ENCODE measurements around the gene KRTAP9-7. TPM values are rescaled to one million over a fixed set of nuclear protein-coding genes. Genes with fewer than 3 reads are reported as not detected.
"Not testable (repeated sequence)": the region's sequence is repeated elsewhere in the genome, so short reads cannot be mapped to it uniquely, and the experiment has no call there.

KRTAP9-7 gene
- polyA plus RNA-seq, 2 donors = not detected

DNA sequence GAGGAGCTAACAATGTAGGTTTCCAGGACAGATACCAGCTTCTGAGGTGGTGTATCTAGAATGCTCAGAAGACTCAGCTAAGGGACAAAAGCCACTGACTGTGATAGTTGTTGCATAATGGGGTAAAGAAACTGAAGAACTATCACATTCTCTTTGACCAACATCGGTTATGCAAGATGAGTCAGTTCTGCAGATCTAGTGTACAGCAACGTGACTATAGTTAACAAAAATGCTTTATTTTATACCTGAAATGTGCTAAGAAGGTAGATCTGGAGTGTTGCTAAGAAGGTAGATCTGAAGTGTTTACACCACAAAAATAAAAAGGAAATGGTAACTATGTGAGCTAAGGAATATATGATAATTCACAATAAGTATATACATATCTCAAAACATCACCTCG is 7.8 kb upstream of the KRTAP9-7 start:
- Histone ChIP-seq H3K4me1 (ENCODE audit: control insufficient read depth in 2 of 2, insufficient read depth in 2 of 2, low read length in 1 of 2) (no peaks in the 10 kb centered on the region), H3K9me3 (ENCODE audit: control insufficient read depth in 2 of 2, insufficient read depth in 1 of 2, low read depth in 1 of 2, low read length in 1 of 2) (no peaks in the 10 kb centered on the region), H3K27ac (ENCODE audit: low read depth in 2 of 2, low read length in 1 of 2) (no peak overlapping the region), H3K36me3 (ENCODE audit: control insufficient read depth in 2 of 2, insufficient read depth in 2 of 2, low read length in 1 of 2) (no peaks in the 10 kb centered on the region), H3K27me3 (ENCODE audit: control insufficient read depth in 1 of 2, insufficient read depth in 2 of 2, low read length in 2 of 2) (no peaks in the 10 kb centered on the region), H3K4me3 (ENCODE audit: low read depth in 1 of 2, low read length in 2 of 2) (no peak overlapping the region)
- WGBS, 2 donors = 85% methylated on average over 3 of the region's 3 CpGs; no CpG with 5 or more reads in 1 of the 2 donors

DNA sequence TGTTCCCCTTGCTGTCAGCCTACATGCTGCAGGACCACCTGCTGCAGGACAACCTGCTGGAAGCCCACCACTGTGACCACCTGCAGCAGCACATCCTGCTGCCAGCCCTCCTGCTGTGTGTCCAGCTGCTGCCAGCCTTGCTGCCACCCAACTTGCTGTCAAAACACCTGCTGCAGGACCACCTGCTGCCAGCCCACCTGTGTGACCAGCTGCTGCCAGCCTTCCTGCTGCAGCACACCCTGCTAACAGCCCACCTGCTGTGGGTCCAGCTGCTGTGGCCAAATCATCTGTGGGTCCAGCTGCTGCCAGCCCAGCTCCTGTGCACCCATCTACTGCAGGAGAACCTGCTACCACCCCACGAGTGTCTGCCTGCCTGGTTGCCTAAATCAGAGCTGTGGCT is 4.2 kb upstream of the KRTAP9-7 start:
- WGBS, 2 donors = 57% methylated on average over 1 of the region's 1 CpG; no CpG with 5 or more reads in 1 of the 2 donors

DNA sequence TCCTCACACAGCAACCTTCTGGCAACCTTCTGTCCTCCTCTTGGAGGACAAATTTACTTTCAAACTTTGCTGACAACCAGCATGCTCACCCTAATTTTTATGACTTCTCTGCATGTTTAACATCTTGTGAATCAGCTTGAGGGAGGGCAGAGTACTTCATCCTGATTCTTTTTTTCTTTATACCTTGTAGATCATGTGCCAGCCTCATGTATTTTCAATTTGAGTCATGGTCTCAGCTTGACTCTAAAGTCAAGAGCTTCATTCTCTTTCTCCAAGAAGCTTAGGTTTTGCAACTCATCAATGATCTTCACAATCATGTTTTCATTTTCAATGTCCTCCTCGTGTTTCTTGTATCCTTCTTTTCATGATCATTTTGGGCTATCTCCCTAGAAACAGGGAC is 3.6 kb upstream of the KRTAP9-7 start:
- Histone ChIP-seq H3K36me3 (ENCODE audit: control insufficient read depth in 2 of 2, insufficient read depth in 2 of 2, low read length in 1 of 2) (no peaks in the 10 kb centered on the region), H3K9me3 (ENCODE audit: control insufficient read depth in 2 of 2, insufficient read depth in 1 of 2, low read depth in 1 of 2, low read length in 1 of 2) (no peaks in the 10 kb centered on the region), H3K4me3 (ENCODE audit: low read depth in 1 of 2, low read length in 2 of 2) (no peak overlapping the region), H3K4me1 (ENCODE audit: control insufficient read depth in 2 of 2, insufficient read depth in 2 of 2, low read length in 1 of 2) (no peaks in the 10 kb centered on the region), H3K27me3 (ENCODE audit: control insufficient read depth in 1 of 2, insufficient read depth in 2 of 2, low read length in 2 of 2) (no peaks in the 10 kb centered on the region), H3K27ac (ENCODE audit: low read depth in 2 of 2, low read length in 1 of 2) (no peak overlapping the region)
- 61% methylated on average over 1 of the region's 1 CpG; no CpG with 5 or more reads in 1 of the 2 donors for WGBS, 2 donors

More for the DNA sequence above, 4.2 kb upstream of the KRTAP9-7 start:
- not testable (repeated sequence) for H3K27ac ChIP-seq (ENCODE audit: low read depth in 2 of 2, low read length in 1 of 2); H3K27me3 ChIP-seq (ENCODE audit: control insufficient read depth in 1 of 2, insufficient read depth in 2 of 2, low read length in 2 of 2); H3K4me1 ChIP-seq (ENCODE audit: control insufficient read depth in 2 of 2, insufficient read depth in 2 of 2, low read length in 1 of 2); H3K4me3 ChIP-seq (ENCODE audit: low read depth in 1 of 2, low read length in 2 of 2); H3K36me3 ChIP-seq (ENCODE audit: control insufficient read depth in 2 of 2, insufficient read depth in 2 of 2, low read length in 1 of 2); H3K9me3 ChIP-seq (ENCODE audit: control insufficient read depth in 2 of 2, insufficient read depth in 1 of 2, low read depth in 1 of 2, low read length in 1 of 2)

DNA sequence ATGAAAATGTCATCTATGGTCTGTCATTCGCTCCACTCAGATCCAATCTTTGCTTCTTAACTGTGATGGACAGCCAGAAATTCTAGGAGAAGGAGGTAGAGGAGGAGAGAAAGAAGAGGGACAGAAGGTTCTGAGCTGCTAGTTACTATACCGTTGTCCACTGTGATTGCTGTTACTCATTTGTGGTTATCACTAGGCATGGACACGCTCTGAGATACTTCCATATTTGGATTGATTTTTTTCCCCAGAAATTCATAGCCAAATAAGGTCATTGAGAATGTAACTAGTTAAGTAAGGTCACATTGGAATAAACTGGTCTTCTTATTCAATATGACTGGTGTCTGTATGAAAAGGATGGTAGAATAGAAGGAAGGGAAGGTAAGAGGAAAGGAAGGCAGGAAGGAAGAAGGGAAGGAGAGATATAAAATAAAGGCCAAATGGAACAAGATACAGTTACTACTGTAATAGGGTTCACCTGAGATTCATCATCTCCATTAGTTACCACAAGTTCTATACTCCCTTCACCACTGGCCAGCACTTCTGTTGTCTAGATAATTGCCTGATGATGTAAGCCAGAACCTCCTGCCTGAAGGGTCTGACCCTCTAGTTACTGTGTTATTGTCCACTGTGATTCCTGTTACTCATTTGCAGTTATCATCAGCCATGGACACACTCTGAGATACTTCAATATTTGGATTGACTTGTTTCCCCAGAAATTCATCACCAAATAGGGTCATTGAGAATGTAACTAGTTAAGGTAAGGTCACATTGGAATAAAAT is 2.9 kb downstream of the KRTAP9-7 start:
- Histone ChIP-seq H3K27me3 (ENCODE audit: control insufficient read depth in 1 of 2, insufficient read depth in 2 of 2, low read length in 2 of 2) (no peaks in the 10 kb centered on the region), H3K27ac (ENCODE audit: low read depth in 2 of 2, low read length in 1 of 2) (no peak overlapping the region), H3K4me3 (ENCODE audit: low read depth in 1 of 2, low read length in 2 of 2) (no peak overlapping the region), H3K36me3 (ENCODE audit: control insufficient read depth in 2 of 2, insufficient read depth in 2 of 2, low read length in 1 of 2) (no peaks in the 10 kb centered on the region), H3K9me3 (ENCODE audit: control insufficient read depth in 2 of 2, insufficient read depth in 1 of 2, low read depth in 1 of 2, low read length in 1 of 2) (peaks cover 0 to 2% of the 10 kb centered on the region in 2 donors), H3K4me1 (ENCODE audit: control insufficient read depth in 2 of 2, insufficient read depth in 2 of 2, low read length in 1 of 2) (no peaks in the 10 kb centered on the region)
- 79 to 87% methylated on average over 3 of the region's 3 CpGs for WGBS, 2 donors

DNA sequence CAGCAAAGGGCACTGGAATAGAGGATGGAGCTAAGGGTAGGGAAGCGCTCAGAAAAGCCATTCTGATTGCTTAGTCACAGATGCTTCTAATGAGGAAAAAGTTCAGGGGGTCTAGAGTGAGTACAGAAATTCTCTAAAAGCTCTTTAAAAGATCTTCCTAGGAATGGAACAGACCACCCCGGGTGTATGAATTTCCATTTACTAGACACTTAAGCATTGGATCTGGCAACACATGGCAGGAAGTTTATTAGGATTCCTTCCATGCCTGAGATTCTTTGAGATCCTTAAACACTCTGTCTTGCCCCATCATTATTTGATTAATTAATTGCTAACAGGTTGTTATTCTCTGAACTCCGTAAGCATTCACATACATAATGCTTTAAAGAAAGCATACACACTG is 8.5 kb downstream of the KRTAP9-7 start:
- peaks cover 0 to 2% of the 10 kb centered on the region in 2 donors for H3K9me3 ChIP-seq (ENCODE audit: control insufficient read depth in 2 of 2, insufficient read depth in 1 of 2, low read depth in 1 of 2, low read length in 1 of 2)
- no peak overlapping the region for H3K27ac ChIP-seq (ENCODE audit: low read depth in 2 of 2, low read length in 1 of 2)
- H3K4me1 ChIP-seq (ENCODE audit: control insufficient read depth in 2 of 2, insufficient read depth in 2 of 2, low read length in 1 of 2) = no peaks in the 10 kb centered on the region
- H3K4me3 ChIP-seq (ENCODE audit: low read depth in 1 of 2, low read length in 2 of 2) = no peak overlapping the region
- 55 to 63% methylated on average over 3 of the region's 3 CpGs for WGBS, 2 donors
- no peaks in the 10 kb centered on the region for H3K27me3 ChIP-seq (ENCODE audit: control insufficient read depth in 1 of 2, insufficient read depth in 2 of 2, low read length in 2 of 2)
- no peaks in the 10 kb centered on the region for H3K36me3 ChIP-seq (ENCODE audit: control insufficient read depth in 2 of 2, insufficient read depth in 2 of 2, low read length in 1 of 2)

DNA sequence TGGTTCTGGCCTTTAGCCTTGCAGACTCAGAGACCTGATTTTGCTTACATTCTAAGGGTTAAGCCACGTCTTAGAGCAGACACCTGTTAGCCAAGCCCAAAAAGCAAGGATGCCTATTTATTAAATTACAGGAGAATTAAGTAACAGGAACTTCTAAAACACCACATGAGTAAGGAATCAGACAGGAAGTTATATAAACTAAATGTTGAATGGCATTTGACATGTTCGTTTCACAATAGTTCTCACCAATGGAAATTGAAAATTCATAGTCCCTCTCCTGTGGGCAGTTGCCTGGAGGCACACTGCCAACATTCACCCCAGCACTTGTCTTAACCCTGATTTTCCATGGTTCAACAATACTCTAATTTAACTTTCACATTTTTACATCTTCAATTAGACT is 9.0 kb downstream of the KRTAP9-7 start:
- Histone ChIP-seq H3K4me3 (ENCODE audit: low read depth in 1 of 2, low read length in 2 of 2) (no peak overlapping the region), H3K9me3 (ENCODE audit: control insufficient read depth in 2 of 2, insufficient read depth in 1 of 2, low read depth in 1 of 2, low read length in 1 of 2) (peaks cover 0 to 2% of the 10 kb centered on the region in 2 donors), H3K27ac (ENCODE audit: low read depth in 2 of 2, low read length in 1 of 2) (no peak overlapping the region), H3K36me3 (ENCODE audit: control insufficient read depth in 2 of 2, insufficient read depth in 2 of 2, low read length in 1 of 2) (no peaks in the 10 kb centered on the region), H3K4me1 (ENCODE audit: control insufficient read depth in 2 of 2, insufficient read depth in 2 of 2, low read length in 1 of 2) (no peaks in the 10 kb centered on the region), H3K27me3 (ENCODE audit: control insufficient read depth in 1 of 2, insufficient read depth in 2 of 2, low read length in 2 of 2) (no peaks in the 10 kb centered on the region)
- WGBS, 2 donors = 40 to 53% methylated on average over 2 of the region's 2 CpGs

DNA sequence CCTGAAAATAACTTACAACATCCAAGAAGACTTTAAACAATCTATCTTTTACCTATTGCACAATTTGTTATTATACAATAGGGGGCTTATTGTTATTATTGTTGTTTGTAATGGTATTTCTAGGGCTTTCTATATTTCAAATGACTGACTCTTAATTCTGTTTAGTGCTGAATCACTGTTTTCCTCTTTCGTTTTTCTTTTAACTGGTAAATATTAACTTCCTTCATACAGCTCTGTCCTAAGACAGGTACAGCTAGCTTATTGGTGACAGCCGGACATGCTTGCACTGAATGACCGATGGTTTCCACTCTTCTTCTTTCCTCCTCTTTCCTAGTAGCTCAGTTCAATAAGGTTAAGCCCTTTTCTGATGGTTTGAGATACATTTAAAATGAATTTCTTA is 11.6 kb downstream of the KRTAP9-7 start:
- Histone ChIP-seq H3K27me3 (ENCODE audit: control insufficient read depth in 1 of 2, insufficient read depth in 2 of 2, low read length in 2 of 2) (no peaks in the 10 kb centered on the region), H3K27ac (ENCODE audit: low read depth in 2 of 2, low read length in 1 of 2) (no peak overlapping the region), H3K9me3 (ENCODE audit: control insufficient read depth in 2 of 2, insufficient read depth in 1 of 2, low read depth in 1 of 2, low read length in 1 of 2) (no peaks in the 10 kb centered on the region), H3K36me3 (ENCODE audit: control insufficient read depth in 2 of 2, insufficient read depth in 2 of 2, low read length in 1 of 2) (no peaks in the 10 kb centered on the region), H3K4me1 (ENCODE audit: control insufficient read depth in 2 of 2, insufficient read depth in 2 of 2, low read length in 1 of 2) (no peaks in the 10 kb centered on the region), H3K4me3 (ENCODE audit: low read depth in 1 of 2, low read length in 2 of 2) (no peak overlapping the region)
- WGBS, 2 donors = 79 to 86% methylated on average over 3 of the region's 3 CpGs

DNA sequence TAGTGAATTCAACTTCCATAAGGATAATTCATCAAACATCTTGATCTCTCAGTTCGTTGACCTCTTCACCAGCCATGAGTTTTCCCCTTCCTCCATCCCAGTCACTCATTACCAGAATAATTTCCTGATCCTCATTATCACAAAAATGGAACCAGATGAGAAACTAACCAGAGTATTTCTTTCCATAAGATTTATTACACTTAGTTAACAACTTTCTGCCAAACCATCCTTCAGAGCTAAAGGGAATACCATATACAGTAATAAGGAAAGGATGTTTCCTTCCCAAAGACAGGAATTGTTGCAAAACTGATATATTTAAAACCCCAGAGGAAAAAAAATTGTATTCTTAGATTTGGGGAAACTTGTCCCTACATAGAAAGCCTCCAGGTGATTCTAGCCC is 18.5 kb downstream of the KRTAP9-7 start:
- Histone ChIP-seq H3K36me3 (ENCODE audit: control insufficient read depth in 2 of 2, insufficient read depth in 2 of 2, low read length in 1 of 2) (no peaks in the 10 kb centered on the region), H3K27ac (ENCODE audit: low read depth in 2 of 2, low read length in 1 of 2) (no peak overlapping the region), H3K9me3 (ENCODE audit: control insufficient read depth in 2 of 2, insufficient read depth in 1 of 2, low read depth in 1 of 2, low read length in 1 of 2) (no peaks in the 10 kb centered on the region), H3K27me3 (ENCODE audit: control insufficient read depth in 1 of 2, insufficient read depth in 2 of 2, low read length in 2 of 2) (peaks cover 0 to 2% of the 10 kb centered on the region in 2 donors), H3K4me3 (ENCODE audit: low read depth in 1 of 2, low read length in 2 of 2) (no peak overlapping the region), H3K4me1 (ENCODE audit: control insufficient read depth in 2 of 2, insufficient read depth in 2 of 2, low read length in 1 of 2) (no peaks in the 10 kb centered on the region)
- 75 to 78% methylated on average over 1 of the region's 1 CpG for WGBS, 2 donors

DNA sequence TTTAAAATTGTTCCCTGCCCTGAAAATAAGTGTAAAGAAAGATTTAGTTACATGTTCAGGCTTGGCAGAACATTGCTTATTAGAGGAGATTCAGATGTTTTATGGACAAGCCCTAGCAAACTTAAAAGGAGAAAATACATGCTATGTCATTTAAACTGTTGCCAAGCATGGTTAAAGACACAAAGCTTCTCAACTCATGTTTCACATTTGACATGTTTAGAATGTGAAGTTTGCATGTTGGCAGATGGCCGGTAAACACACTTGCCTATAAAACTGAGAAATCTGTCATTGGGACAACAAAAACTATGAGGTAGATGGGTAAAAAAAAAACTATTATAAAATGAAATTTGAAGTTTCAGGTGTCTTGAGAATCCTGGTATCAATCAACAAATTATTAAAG is 21.3 kb downstream of the KRTAP9-7 start:
- no peak overlapping the region for H3K4me3 ChIP-seq (ENCODE audit: low read depth in 1 of 2, low read length in 2 of 2)
- H3K27me3 ChIP-seq (ENCODE audit: control insufficient read depth in 1 of 2, insufficient read depth in 2 of 2, low read length in 2 of 2) = peaks cover 0 to 2% of the 10 kb centered on the region in 2 donors
- no peaks in the 10 kb centered on the region for H3K36me3 ChIP-seq (ENCODE audit: control insufficient read depth in 2 of 2, insufficient read depth in 2 of 2, low read length in 1 of 2)
- H3K9me3 ChIP-seq (ENCODE audit: control insufficient read depth in 2 of 2, insufficient read depth in 1 of 2, low read depth in 1 of 2, low read length in 1 of 2) = no peaks in the 10 kb centered on the region
- peaks cover 3 to 4% of the 10 kb centered on the region in 2 donors for H3K4me1 ChIP-seq (ENCODE audit: control insufficient read depth in 2 of 2, insufficient read depth in 2 of 2, low read length in 1 of 2)
- H3K27ac ChIP-seq (ENCODE audit: low read depth in 2 of 2, low read length in 1 of 2) = no peak overlapping the region
- WGBS, 2 donors = 32 to 45% methylated on average over 1 of the region's 1 CpG

All from esophagus (tissue), 2 donors.